ENCODE measurements around the gene USP6.
"Not testable (repeated sequence)": the region's sequence is repeated elsewhere in the genome, so short reads cannot be mapped to it uniquely, and the experiment has no call there.

USP6 gene

DNA sequence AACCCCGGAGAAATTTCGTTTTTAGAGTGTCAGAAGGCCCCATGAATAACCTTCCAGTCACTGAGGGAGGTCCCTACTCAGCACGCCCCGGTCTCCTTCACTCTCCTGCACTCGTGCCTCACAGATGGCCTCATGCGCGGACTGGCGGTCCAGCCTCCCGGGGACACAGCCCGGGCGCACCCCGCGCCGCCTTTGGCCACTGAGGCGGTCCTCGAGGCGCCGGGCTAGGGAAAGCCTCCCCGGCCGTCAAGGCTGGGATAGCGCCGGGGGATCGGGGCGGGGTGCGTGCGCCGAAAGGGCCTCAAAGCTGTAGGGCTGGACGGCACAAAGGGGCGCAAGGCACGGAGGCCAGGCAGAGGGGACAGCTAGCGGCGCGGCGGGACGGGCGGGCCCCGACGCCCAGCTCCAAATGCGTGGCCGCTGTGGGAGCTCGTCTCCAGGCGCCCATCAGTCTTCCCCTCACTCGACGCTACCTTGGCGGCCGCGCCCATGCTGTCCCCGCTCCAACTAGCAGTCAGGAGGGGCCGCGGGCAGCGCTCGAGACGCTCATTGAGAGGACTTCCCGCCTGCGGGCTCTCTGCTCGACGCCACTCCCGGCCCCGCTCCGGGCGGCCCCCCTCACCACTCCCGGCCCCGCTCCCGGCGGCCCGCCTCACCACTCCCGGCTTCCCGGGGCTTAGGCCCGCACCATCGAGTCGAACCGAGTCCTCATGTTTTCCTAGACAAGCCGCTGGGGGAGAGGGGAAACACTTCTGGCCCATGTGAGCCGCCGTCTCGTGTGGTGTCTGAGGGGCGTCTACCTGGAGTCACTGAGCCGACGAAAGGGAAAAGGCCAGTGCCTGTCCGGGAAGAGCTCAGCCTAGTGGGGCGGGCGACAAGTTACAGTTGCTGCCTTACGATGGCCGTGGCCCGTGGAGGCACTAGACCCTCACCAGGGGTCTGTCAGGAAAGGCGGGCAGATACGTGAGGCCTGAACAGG lies at the start of gene USP6:
Gene USP6 (plus strand): TSS at position 360 of the 979 bp plus-strand sequence. CDS start 14,336 bp downstream, outside the sequence.
- intact Hi-C loops (cut with DNase I): no loop called here
- DNase-seq: peak in 3 of 10 donors; percentile 39 to 81 (median 57)

GRCh38 chr17:5068236-5068635 lies 47.6 kb upstream of the USP6 start:
- no peak for DNase-seq
- intact Hi-C loops (cut with DNase I): no loop called here

DNA sequence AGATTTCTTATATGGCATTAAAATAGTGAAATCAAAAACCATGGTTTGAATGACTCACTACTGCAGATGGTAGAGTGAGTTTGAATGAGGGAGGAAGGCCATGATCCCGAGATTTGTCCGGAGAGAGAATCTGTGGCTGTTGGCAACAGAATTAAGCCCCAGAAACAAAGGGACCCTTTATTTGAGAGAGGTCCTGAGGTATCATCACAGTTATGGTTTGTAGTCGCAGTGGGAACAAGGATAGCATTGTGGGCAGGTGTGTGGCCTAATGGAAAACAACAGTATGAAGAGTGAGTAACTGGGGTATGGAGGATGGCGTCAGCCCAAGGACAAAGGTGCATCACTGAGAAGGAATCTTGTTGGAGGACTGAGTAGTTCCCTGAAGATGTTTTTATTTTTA lies 46.1 kb upstream of the USP6 start:
- intact Hi-C loops (cut with DNase I): no loop called here
- no peak for DNase-seq

GRCh38 chr17:5075472-5075871 lies 40.4 kb upstream of the USP6 start:
- intact Hi-C loops (cut with DNase I); DNase-seq: not testable (repeated sequence)

DNA sequence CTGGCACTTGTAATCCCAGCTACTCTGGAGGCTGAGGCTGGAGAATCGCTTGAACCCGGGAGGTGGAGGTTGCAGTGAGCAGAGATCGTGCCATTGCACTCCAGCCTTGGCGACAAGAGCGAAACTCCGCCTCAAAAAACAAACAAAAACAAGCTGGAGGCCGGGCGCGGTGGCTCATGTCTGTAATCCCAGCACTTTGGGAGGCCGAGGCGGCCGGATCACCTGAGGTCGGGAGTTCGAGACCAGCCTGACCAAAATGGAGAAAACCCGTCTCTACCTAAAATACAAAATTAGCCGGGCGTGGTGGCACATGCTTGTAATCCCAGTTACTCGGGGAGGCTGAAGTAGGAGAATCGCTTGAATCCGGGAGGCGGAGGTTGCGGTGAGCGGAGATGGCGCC lies 38.6 kb upstream of the USP6 start:
- DNase-seq; intact Hi-C loops (cut with DNase I): not testable (repeated sequence)

GRCh38 chr17:5077781-5078105 lies 38.1 kb upstream of the USP6 start:
- DNase-seq: no peak
- intact Hi-C loops (cut with DNase I): no loop called here

DNA sequence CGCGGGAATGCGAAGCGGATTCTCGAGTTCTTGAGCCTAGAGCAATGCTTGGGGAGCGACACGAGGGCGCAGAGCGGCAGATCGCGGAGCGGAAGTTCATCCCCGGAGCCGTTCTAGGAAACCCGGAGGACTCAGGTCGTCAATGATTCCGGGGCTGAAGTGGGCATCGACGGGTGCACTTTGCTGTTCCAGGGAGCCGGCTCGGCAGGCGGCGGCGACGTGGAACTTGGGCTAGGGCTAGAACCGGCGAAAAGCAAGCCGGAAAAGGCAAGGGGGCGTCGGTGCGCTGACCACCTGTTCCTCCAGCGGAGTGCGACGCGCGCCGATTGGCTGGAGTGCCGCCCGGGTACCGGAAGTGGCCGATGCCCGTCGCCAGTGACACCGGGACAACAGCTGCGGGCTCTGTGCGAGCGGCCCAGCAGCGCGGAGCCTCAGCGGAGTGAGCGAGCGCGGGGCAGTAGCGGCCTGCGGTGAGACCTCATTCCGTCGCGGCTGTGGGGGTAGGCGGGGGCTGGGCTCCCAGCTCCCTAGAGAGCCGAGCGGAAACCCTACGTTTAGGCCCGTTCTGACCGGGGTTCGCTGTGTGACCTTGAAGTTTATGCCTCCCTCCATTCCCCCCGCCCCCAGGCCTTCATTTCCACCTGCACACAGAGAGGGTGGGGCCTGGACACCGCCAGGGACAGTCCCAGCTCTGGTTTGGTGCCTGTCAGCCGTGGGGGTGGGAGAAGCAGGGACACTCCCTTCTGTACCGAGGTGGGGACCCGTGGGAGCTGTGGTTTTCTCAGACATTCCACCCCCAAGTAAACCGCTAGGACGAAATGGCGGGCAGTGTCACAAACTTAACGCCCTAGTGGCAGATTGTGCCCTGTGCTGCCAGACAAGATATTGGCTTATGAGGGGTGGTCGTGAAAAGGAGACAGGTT lies 37.5 kb upstream of the USP6 start, which contains the start of gene ZFP3:
Gene ZFP3 (plus strand): TSS at position 362 of the 923 bp plus-strand sequence. CDS start 13,038 bp downstream, outside the sequence.
- peak; percentile 80 to 97 (median 88) for DNase-seq
- intact Hi-C loops (cut with DNase I): no loop called here

- intact Hi-C loops (cut with DNase I): no loop called here
- DNase-seq: no peak
These were observed 35.2 kb upstream of the USP6 start for GRCh38 chr17:5080591-5080990.

DNA sequence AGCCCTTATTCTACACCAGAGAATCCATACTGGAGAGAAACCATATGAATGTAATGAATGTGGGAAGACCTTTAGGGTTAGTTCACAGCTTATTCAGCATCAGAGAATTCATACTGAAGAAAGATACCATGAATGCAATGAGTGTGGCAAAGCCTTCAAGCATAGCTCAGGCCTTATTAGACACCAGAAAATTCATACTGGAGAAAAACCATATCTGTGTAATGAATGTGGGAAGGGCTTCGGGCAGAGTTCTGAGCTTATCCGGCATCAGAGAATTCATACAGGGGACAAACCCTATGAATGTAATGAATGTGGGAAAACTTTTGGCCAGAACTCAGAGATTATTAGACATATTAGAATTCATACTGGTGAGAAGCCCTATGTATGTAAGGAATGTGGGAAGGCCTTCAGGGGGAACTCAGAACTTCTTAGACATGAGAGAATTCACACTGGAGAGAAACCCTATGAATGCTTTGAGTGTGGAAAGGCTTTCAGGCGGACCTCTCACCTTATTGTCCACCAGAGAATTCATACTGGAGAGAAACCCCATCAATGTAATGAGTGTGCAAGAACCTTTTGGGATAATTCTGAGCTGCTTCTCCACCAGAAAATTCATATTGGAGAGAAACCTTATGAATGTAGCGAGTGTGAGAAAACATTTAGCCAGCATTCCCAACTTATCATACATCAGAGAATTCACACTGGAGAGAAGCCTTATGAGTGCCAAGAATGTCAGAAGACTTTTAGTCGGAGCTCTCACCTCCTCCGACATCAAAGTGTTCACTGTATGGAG lies 23.4 kb upstream of the USP6 start:
- DNase-seq: no peak
- intact Hi-C loops (cut with DNase I): no loop called here

GRCh38 chr17:5096731-5097100 lies 19.1 kb upstream of the USP6 start:
- DNase-seq: no peak
- intact Hi-C loops (cut with DNase I): no loop called here

DNA sequence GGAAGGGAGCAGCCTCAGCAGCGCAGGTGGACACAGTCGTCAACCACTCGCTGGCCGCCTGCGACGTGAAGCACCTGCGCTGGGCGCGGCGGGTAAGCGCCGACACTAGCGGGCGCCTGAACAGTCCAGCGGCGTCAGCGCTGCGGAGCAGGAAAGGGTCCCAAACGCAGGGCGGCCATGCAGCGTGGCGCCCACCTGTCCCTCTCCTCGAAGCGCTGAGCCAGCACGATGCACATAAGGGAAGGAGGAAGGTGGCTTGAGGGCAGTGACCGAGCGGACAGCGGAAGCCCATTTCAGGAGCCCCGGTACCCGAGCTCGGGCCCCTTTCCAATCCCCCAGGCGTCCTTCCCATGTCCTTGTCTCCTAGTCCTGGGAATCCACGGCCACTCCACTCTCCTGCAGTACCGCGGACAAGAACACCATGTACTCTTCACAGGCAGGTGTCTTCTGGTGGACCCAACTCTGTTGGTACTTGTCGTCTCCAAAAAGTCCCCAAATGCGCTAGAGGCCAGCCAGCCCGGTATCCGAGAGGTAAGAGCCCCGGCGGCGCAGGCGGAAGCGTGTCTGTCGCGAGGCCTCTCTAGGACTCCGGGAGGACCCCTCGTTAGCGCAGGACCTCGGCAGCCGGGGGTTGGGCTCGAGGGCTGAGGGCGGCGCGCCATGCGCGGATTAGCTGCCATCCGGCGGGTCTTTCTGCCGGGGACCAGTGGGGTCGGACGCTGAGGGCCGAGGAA lies 18.6 kb upstream of the USP6 start:
- DNase-seq: peak in 6 of 10 donors; percentile 17 to 91 (median 47)
- intact Hi-C loops (cut with DNase I): no loop called here

- no peak for DNase-seq
- intact Hi-C loops (cut with DNase I): no loop called here
These were observed 16.6 kb upstream of the USP6 start for GRCh38 chr17:5099271-5099670.

DNA sequence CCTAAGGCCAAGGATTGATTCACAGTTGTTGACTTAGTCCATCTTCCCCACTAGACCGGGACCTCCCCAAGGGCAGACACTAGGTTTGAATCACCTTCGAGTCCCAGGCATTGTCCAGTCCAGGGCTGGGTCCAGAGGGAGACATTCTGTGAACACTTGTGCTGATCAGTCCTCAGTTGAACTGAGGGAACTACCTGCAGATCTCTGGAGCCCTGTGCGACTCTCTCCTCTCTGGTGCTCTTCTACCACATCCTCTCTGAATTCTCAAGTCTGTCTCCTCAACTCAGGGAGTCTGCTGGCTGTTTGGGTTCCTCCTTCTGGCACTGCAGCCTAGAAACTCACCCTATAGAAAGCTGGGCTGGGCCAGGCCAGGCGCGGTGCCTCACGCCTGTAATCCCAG lies 15.0 kb upstream of the USP6 start:
- intact Hi-C loops (cut with DNase I): no loop called here
- no peak for DNase-seq

DNA sequence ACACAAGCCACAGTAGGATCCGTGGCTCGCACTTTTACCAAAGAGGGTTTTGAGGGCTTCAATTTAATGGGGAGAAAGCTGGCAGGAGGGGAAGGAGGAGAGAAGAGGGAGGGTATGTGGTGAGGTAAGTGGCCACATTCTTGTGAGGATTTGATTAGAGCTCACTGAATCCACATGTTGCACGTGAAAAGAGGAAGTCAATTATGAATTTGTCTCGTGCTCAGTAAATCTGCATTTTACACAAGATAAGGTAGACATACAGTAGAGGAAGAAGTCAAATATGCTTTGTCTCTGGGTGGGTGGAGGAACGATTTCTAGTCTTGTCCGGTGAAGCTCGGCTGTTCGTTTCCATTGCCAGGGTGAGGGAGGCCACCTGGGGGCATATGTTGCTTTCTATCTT lies 5.0 kb upstream of the USP6 start:
- DNase-seq: no peak
- intact Hi-C loops (cut with DNase I): loop anchor here (5.0 kb wide), 1 partner anchor 81 kb away; the partner anchor contains the start of gene ZNF594

DNA sequence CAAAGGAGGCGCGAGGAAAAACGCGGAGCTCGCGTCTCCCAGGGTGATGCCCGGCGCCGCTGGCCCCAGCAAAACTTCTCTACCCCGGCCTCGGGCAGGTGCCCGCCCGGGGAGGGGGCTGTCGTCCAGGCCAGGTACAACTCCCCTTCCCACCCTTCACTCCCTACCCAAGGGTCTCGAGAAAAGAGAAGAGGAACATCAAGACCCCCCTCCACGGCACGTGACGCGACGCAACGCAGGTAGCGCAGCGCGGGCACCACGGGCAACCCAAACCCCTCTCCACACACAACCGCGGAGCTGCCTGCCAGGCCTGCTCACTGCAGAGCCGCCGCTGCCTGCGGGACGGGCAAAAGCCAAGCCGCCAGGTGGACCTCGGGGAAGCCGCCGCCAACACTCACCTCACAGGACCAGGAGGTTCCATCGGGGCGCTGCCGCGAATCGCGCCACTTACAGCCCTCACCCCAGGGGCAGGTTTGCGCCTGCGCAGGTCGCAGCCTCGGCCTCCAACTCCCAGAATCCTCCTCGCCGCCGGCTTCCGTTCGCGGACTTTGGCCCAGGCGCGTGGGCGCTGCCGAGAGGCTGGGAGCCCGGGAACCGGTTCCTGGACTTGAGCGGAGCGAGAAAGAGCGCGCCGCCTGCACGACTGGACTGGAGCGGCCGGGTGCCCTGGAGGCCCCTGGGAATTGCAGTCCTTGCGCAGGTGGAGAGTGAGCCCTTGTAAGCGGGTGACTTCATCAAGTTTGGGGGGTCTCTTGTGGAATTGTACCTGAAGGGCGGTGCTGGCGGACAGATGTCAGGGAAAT lies 4.2 kb upstream of the USP6 start, which contains the start of gene ZNF232:
Gene ZNF232 (minus strand): TSS at position 477 of the 803 bp plus-strand sequence. CDS start 56 bp downstream, at position 421.
- DNase-seq: peak; percentile 88 to 99 (median 92)
- intact Hi-C loops (cut with DNase I): loop anchor here (5.0 kb wide), 1 partner anchor 81 kb away; the partner anchor contains the start of gene ZNF594

- intact Hi-C loops (cut with DNase I): no loop called here
These were observed 2.4 kb downstream of the USP6 start for GRCh38 chr17:5118219-5118618.

GRCh38 chr17:5120036-5120435 lies 4.2 kb downstream of the USP6 start:
- DNase-seq: peak in 1 of 10 donors; percentile 72
- intact Hi-C loops (cut with DNase I): no loop called here

More at GRCh38 chr17:5118219-5118618, 2.4 kb downstream of the USP6 start:
- DNase-seq: peak in 1 of 10 donors; percentile 20

DNA sequence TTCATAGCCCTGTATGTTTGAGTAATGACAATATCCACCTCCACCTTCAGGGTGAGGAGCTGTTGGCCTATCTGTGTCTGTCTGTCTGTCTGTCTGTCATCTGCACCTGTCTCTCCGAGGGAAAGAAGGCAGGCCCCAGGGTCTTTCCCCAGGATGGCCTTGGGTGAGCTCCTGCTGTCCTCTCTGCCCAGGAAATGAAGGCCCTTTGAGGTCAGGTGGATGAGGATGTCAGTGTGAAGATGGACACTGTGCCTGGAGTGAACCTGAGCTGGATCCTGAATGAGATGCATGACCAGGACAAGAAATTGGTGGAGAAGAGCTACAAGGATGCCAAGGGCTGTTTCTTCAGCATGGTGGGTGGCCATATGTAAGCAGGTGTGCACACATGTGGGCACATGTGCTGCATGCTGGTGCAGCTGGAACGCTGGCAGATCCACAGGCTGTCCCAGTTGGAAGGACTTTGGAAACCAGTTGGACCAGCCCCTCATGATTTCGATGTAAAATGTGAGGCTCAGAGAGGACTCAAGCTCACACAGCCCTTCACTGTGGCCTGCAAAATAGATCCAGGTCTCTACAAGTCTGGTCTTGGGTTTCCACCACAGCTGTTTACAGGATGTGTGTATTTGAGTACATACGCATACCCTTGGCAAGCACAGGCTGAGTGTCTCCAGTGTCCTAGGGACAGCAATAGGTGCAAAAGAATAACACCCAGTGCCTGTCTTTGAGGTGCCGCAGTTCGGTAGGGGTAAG lies 4.8 kb downstream of the USP6 start:
- peak in 1 of 10 donors; percentile 52 for DNase-seq

More for the DNA sequence above, 4.8 kb downstream of the USP6 start:
- intact Hi-C loops (cut with DNase I): not testable (repeated sequence)
